Stimulated activated memory B cell treated with anti-CD40 and anti-IgM and Interleukin-4, amounts not matched to agents 10 μg/mL and 1 μg/mL and 100 μg/mL, for 72 hours (primary cell): ENCODE measurements around the gene MRI1.

Source experiments
- ATAC-seq: fragments of 150-1000 bp; cut with Tn5 transposase; 2 replicates; pipeline ENCODE4 v1.10.0; 2021
- H3K27ac Mint-ChIP-seq: one replicate; pipeline ENCODE4 v1.8.0; 2022; ENCODE audit warnings: mild to moderate bottlenecking, mixed read lengths
- H3K27me3 Mint-ChIP-seq: one replicate; pipeline ENCODE4 v1.8.0; 2022; ENCODE audit warnings: mixed read lengths
- H3K36me3 Mint-ChIP-seq: one replicate; pipeline ENCODE4 v1.8.0; 2022; ENCODE audit warnings: mixed read lengths
- H3K4me1 Mint-ChIP-seq: one replicate; pipeline ENCODE4 v1.8.0; 2022; ENCODE audit warnings: mixed read lengths
- H3K4me3 Mint-ChIP-seq: one replicate; pipeline ENCODE4 v1.8.0; 2022; ENCODE audit warnings: mild to moderate bottlenecking, moderate library complexity, mixed read lengths
- H3K9me3 Mint-ChIP-seq: one replicate; pipeline ENCODE4 v1.8.0; 2022; ENCODE audit warnings: mixed read lengths

MRI1 gene

GRCh38 chr19:13764101-13764807, at the start of gene MRI1:
MRI1 (plus strand) TSS chr19:13764522; CDS start chr19:13764589, 67 bp downstream.
- ATAC-seq = peak; percentile 83
- peak within 1 kb of the TSS; percentile 55 for H3K27ac Mint-ChIP-seq
- H3K27me3 Mint-ChIP-seq = no peaks in the 10 kb centered on the region
- peaks cover 26% of the 10 kb centered on the region for H3K4me1 Mint-ChIP-seq
- H3K36me3 Mint-ChIP-seq = peaks cover 7% of the 10 kb centered on the region
- H3K9me3 Mint-ChIP-seq = no peaks in the 10 kb centered on the region
- peak within 1 kb of the TSS; percentile 81 for H3K4me3 Mint-ChIP-seq

- H3K4me1 Mint-ChIP-seq = peaks cover 11% of the 10 kb centered on the region
- no peak overlapping the region for H3K27ac Mint-ChIP-seq
- H3K36me3 Mint-ChIP-seq = no peaks in the 10 kb centered on the region
- ATAC-seq = no peak
- H3K4me3 Mint-ChIP-seq = no peak overlapping the region
- peaks cover 3% of the 10 kb centered on the region for H3K9me3 Mint-ChIP-seq
- peaks cover 9% of the 10 kb centered on the region for H3K27me3 Mint-ChIP-seq
Measured at GRCh38 chr19:13717194-13717643, 47.1 kb upstream of the MRI1 start.

- H3K36me3 Mint-ChIP-seq = no peaks in the 10 kb centered on the region
- no peak overlapping the region for H3K4me3 Mint-ChIP-seq
- H3K9me3 Mint-ChIP-seq = peaks cover 3% of the 10 kb centered on the region
Measured at GRCh38 chr19:13718733-13719132, 45.6 kb upstream of the MRI1 start.

GRCh38 chr19:13722146-13722545, 42.2 kb upstream of the MRI1 start:
- H3K36me3 Mint-ChIP-seq = no peaks in the 10 kb centered on the region
- no peak for ATAC-seq
- H3K4me1 Mint-ChIP-seq = peaks cover 11% of the 10 kb centered on the region
- H3K9me3 Mint-ChIP-seq = no peaks in the 10 kb centered on the region
- H3K27ac Mint-ChIP-seq = no peak overlapping the region
- no peaks in the 10 kb centered on the region for H3K27me3 Mint-ChIP-seq
- H3K4me3 Mint-ChIP-seq = no peak overlapping the region

More at GRCh38 chr19:13718733-13719132, 45.6 kb upstream of the MRI1 start:
- no peak overlapping the region for H3K27ac Mint-ChIP-seq
- peaks cover 11% of the 10 kb centered on the region for H3K4me1 Mint-ChIP-seq
- peaks cover 9% of the 10 kb centered on the region for H3K27me3 Mint-ChIP-seq
- ATAC-seq = no peak

GRCh38 chr19:13723206-13723605, 41.1 kb upstream of the MRI1 start:
- H3K4me3 Mint-ChIP-seq = no peak overlapping the region

GRCh38 chr19:13726323-13726722, 38.0 kb upstream of the MRI1 start:
- Mint-ChIP-seq H3K4me3 (no peak overlapping the region), H3K27me3 (no peaks in the 10 kb centered on the region), H3K9me3 (no peaks in the 10 kb centered on the region), H3K27ac (no peak overlapping the region), H3K36me3 (no peaks in the 10 kb centered on the region), H3K4me1 (peaks cover 18% of the 10 kb centered on the region)
- no peak for ATAC-seq

More at GRCh38 chr19:13723206-13723605, 41.1 kb upstream of the MRI1 start:
- no peak for ATAC-seq
- H3K27me3 Mint-ChIP-seq = no peaks in the 10 kb centered on the region
- H3K27ac Mint-ChIP-seq = no peak overlapping the region
- no peaks in the 10 kb centered on the region for H3K36me3 Mint-ChIP-seq
- no peaks in the 10 kb centered on the region for H3K9me3 Mint-ChIP-seq
- H3K4me1 Mint-ChIP-seq = peaks cover under 1% of the 10 kb centered on the region

GRCh38 chr19:13727798-13728197, 36.5 kb upstream of the MRI1 start:
- no peak overlapping the region for H3K27ac Mint-ChIP-seq
- H3K9me3 Mint-ChIP-seq = no peaks in the 10 kb centered on the region
- H3K4me1 Mint-ChIP-seq = peaks cover 26% of the 10 kb centered on the region
- no peaks in the 10 kb centered on the region for H3K27me3 Mint-ChIP-seq
- ATAC-seq = no peak
- no peak overlapping the region for H3K4me3 Mint-ChIP-seq
- H3K36me3 Mint-ChIP-seq = no peaks in the 10 kb centered on the region

GRCh38 chr19:13729859-13730258, 34.5 kb upstream of the MRI1 start:
- H3K36me3 Mint-ChIP-seq = no peaks in the 10 kb centered on the region
- H3K27me3 Mint-ChIP-seq = no peaks in the 10 kb centered on the region
- H3K9me3 Mint-ChIP-seq = no peaks in the 10 kb centered on the region
- H3K27ac Mint-ChIP-seq = peak overlapping the region; percentile 89
- H3K4me1 Mint-ChIP-seq = peaks cover 26% of the 10 kb centered on the region
- no peak for ATAC-seq
- no peak overlapping the region for H3K4me3 Mint-ChIP-seq

- Mint-ChIP-seq H3K27ac (peak overlapping the region; percentile 89), H3K4me1 (peaks cover 26% of the 10 kb centered on the region), H3K4me3 (peak overlapping the region; percentile 92), H3K27me3 (no peaks in the 10 kb centered on the region), H3K9me3 (no peaks in the 10 kb centered on the region), H3K36me3 (no peaks in the 10 kb centered on the region)
- peak; percentile 100 for ATAC-seq
Measured at GRCh38 chr19:13731147-13731964, 33.0 kb upstream of the MRI1 start.

GRCh38 chr19:13732337-13732736, 32.0 kb upstream of the MRI1 start:
- H3K36me3 Mint-ChIP-seq = no peaks in the 10 kb centered on the region

GRCh38 chr19:13734751-13735150, 29.6 kb upstream of the MRI1 start:
- Mint-ChIP-seq H3K27ac (no peak overlapping the region), H3K4me3 (no peak overlapping the region), H3K36me3 (peaks cover 3% of the 10 kb centered on the region), H3K4me1 (peaks cover 24% of the 10 kb centered on the region), H3K27me3 (no peaks in the 10 kb centered on the region), H3K9me3 (no peaks in the 10 kb centered on the region)
- no peak for ATAC-seq

More at GRCh38 chr19:13732337-13732736, 32.0 kb upstream of the MRI1 start:
- no peak overlapping the region for H3K27ac Mint-ChIP-seq
- no peak for ATAC-seq
- H3K27me3 Mint-ChIP-seq = no peaks in the 10 kb centered on the region
- no peaks in the 10 kb centered on the region for H3K9me3 Mint-ChIP-seq
- H3K4me1 Mint-ChIP-seq = peaks cover 26% of the 10 kb centered on the region
- H3K4me3 Mint-ChIP-seq = peak overlapping the region; percentile 92

- H3K4me1 Mint-ChIP-seq = no peaks in the 10 kb centered on the region
- ATAC-seq = no peak
- no peaks in the 10 kb centered on the region for H3K27me3 Mint-ChIP-seq
- H3K27ac Mint-ChIP-seq = no peak overlapping the region
- H3K4me3 Mint-ChIP-seq = no peak overlapping the region
- H3K36me3 Mint-ChIP-seq = peaks cover 6% of the 10 kb centered on the region
- no peaks in the 10 kb centered on the region for H3K9me3 Mint-ChIP-seq
Measured at GRCh38 chr19:13738073-13738472, 26.2 kb upstream of the MRI1 start.

GRCh38 chr19:13741893-13742292, 22.4 kb upstream of the MRI1 start:
- H3K4me3 Mint-ChIP-seq = no peak overlapping the region
- no peaks in the 10 kb centered on the region for H3K27me3 Mint-ChIP-seq
- ATAC-seq = no peak
- H3K27ac Mint-ChIP-seq = no peak overlapping the region
- H3K36me3 Mint-ChIP-seq = peaks cover 6% of the 10 kb centered on the region
- peaks cover 5% of the 10 kb centered on the region for H3K4me1 Mint-ChIP-seq
- H3K9me3 Mint-ChIP-seq = no peaks in the 10 kb centered on the region

- Mint-ChIP-seq H3K4me1 (peaks cover 11% of the 10 kb centered on the region), H3K9me3 (no peaks in the 10 kb centered on the region), H3K4me3 (no peak overlapping the region), H3K27me3 (no peaks in the 10 kb centered on the region), H3K27ac (no peak overlapping the region), H3K36me3 (peaks cover 6% of the 10 kb centered on the region)
- ATAC-seq = no peak
Measured at GRCh38 chr19:13742756-13743155, 21.6 kb upstream of the MRI1 start.

GRCh38 chr19:13744174-13744573, 20.1 kb upstream of the MRI1 start:
- H3K4me1 Mint-ChIP-seq = peaks cover 22% of the 10 kb centered on the region
- ATAC-seq = no peak
- H3K4me3 Mint-ChIP-seq = no peak overlapping the region
- no peak overlapping the region for H3K27ac Mint-ChIP-seq
- peaks cover 6% of the 10 kb centered on the region for H3K36me3 Mint-ChIP-seq
- H3K27me3 Mint-ChIP-seq = no peaks in the 10 kb centered on the region
- no peaks in the 10 kb centered on the region for H3K9me3 Mint-ChIP-seq

- H3K27me3 Mint-ChIP-seq = no peaks in the 10 kb centered on the region
- peak overlapping the region; percentile 83 for H3K4me3 Mint-ChIP-seq
- peak overlapping the region; percentile 87 for H3K27ac Mint-ChIP-seq
Measured at GRCh38 chr19:13747098-13747453, 17.2 kb upstream of the MRI1 start.

More at GRCh38 chr19:13747098-13747453, 17.2 kb upstream of the MRI1 start:
- no peak for ATAC-seq
- peaks cover 43% of the 10 kb centered on the region for H3K4me1 Mint-ChIP-seq
- H3K36me3 Mint-ChIP-seq = peaks cover 6% of the 10 kb centered on the region
- no peaks in the 10 kb centered on the region for H3K9me3 Mint-ChIP-seq
